Fibroblast of pulmonary artery (primary cell): ENCODE results near the gene IFTAP.

ENCODE experiments used
- DNase-seq: peaks from one replicate; pipeline ENCODE4 v3.0.0-alpha.2; 2010; ENCODE audit warnings: low read depth
- H3K4me3 ChIP-seq: replicated peaks from 2 replicates; pipeline ENCODE4 v1.5.1; 2011; ENCODE audit warnings: low read depth, mild to moderate bottlenecking, control low read depth, low read length, moderate library complexity
- TF ChIP-seq, protein P1 (sequence below): IDR thresholded peaks from 2 replicates; pipeline ENCODE4 v1.5.1; 2011; ENCODE audit warnings: mild to moderate bottlenecking, control low read depth, low read length, inconsistent platforms; ENCODE audit errors: missing control alignments

Gene IFTAP

DNA sequence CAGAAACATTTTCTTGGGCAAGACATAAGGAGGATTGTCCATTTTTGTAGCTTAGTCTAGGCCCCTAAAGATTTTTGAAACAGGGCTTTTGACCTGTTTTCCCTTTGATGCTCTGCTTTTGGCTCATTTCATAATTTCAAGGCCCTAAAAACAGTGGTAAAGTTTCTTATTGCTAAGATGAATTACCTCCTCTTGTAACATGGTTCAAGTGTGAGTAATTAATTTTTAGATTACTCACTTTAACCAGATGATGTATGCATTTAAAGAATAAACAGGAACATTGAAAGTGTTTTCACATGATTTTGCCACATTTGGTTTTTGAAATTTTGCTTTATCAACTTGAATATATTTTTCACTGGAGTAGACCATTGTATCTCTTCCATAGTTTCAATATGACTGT lies 2.6 kb downstream of the IFTAP start:
- TF ChIP-seq, protein P1, sequence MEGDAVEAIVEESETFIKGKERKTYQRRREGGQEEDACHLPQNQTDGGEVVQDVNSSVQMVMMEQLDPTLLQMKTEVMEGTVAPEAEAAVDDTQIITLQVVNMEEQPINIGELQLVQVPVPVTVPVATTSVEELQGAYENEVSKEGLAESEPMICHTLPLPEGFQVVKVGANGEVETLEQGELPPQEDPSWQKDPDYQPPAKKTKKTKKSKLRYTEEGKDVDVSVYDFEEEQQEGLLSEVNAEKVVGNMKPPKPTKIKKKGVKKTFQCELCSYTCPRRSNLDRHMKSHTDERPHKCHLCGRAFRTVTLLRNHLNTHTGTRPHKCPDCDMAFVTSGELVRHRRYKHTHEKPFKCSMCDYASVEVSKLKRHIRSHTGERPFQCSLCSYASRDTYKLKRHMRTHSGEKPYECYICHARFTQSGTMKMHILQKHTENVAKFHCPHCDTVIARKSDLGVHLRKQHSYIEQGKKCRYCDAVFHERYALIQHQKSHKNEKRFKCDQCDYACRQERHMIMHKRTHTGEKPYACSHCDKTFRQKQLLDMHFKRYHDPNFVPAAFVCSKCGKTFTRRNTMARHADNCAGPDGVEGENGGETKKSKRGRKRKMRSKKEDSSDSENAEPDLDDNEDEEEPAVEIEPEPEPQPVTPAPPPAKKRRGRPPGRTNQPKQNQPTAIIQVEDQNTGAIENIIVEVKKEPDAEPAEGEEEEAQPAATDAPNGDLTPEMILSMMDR = no peak
- no peak overlapping the region for H3K4me3 ChIP-seq
- no peak for DNase-seq

DNA sequence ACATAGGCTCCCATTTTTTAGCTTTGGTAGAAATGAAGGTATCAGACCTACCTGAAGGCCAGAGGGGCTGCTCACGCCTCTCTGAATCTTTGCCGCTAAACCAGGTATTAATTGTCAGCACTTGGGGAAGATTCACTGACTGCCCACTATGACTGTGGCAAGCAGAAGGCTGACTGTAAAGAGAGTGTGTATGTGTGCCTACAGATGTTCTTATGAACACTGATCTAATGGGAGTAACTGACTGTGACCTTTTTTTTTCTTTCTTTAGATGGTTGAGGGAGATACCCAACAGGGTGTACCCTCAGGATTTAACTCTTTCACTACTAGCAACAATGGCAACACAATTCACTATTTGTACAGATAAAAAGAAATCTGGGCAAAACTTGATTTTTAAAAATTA lies 3.7 kb downstream of the IFTAP start, which contains the start of gene RAG2:
Gene RAG2 (minus strand): TSS at position 186 of the 400 bp plus-strand sequence. CDS start 4,068 bp downstream, outside the sequence.
- H3K4me3 ChIP-seq = no peak within 1 kb of the TSS
- DNase-seq = no peak
- TF ChIP-seq, protein P1 = no peak

DNA sequence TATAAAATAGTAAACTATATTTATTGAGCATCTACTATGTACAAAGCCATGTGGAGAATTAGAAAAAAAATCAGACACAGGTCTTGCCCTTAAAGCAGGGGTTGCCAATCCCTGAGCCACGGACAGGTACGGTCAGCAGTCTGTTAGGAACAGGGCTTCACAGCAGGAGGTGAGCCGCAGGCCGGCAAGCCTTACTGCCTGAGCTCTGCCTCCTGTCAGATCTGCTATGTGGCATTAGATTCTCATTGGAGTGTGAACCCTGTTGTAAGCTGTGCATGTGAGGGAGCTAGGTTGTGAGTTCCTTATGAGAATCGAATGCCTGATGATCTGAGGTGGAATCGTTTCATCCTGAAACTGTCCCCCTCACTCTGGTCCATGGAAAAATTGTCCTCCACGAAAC lies 5.9 kb downstream of the IFTAP start:
- TF ChIP-seq, protein P1 = no peak
- no peak overlapping the region for H3K4me3 ChIP-seq
- no peak for DNase-seq

DNA sequence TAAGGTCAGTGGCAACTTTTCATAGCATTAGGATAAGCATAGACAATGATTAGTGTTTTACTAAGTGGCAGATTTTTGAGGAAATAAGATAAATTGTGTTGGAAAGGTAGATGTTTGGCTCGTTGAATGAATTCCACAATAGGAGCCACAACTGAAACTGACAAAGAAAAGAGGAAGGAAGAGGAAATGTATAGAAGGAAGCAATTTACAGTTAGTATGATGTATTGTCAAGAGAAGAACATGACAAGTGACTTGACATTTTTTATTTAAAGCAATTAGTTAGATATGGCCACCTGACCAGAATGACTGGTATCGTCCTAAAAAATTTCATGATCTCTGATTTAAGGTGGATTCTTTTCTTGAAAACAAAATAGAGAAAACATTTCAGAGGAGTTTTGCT lies 6.9 kb downstream of the IFTAP start:
- no peak for DNase-seq
- TF ChIP-seq, protein P1 = no peak
- H3K4me3 ChIP-seq = no peak overlapping the region

DNA sequence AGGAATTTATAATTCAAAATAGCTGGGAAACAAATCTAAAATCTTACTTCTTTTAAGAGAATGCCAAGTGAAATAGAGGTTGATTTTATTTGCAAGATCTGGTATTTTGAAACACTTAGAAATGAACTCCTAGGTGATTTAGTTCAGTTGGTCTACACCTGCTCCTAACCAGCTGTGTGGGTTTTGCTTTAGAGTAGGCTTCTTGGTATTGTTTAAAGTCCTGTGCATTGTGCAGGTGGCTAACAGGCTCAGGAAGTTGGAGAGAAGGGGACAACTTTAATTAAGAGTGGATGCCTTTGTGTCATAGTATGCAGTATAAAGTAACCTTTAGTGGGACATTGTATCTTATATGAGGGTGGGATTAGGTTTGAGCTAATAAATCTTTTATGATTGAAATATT lies 7.8 kb downstream of the IFTAP start:
- DNase-seq = no peak
- TF ChIP-seq, protein P1 = no peak
- no peak overlapping the region for H3K4me3 ChIP-seq

DNA sequence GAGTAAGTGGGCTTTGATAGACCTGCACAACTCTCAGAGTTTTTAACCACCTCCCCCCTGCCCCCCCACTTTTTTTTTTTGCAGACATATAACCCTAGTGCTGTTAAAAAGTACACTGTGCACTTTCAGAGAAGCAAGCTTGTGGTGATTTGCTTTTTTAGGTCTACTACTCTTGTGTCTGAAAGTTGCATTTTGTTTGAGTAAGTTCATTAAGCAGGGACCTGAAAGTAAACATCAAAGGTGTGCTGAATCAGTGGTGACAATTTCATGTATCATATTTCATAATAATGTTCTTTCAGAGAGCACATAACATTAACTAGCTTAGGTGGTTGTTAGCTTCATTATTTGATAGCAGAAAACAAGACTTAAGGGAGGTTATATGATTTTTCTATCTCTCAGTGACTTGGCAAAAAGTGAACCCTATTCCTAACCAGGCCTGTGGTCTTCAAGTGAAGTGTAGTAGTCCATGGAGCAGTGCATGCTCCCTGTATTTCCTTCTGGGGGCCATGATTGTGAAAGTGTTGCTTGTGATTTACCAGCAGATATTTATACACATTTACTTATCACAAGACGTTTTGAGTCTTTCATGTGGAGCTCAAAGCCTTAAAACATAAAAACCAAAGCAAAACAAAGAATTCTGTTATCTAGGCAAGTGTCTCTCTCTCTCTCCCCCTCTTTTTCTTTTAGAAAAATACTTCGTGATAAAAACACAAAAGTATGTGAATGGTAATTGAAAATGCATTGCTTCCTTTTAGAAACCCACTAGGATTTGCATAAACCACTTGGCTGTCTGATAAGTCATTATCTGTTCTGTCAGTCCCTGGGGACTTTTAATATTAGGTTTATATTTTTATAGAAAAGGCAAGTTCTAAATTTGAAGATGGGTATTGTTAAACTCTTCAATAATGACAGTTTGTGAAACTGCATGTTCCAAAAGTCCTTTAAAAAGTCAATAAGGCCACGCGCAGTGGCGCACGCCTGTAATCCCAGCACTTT lies 11.2 kb downstream of the IFTAP start:
- H3K4me3 ChIP-seq = no peak overlapping the region
- TF ChIP-seq, protein P1 = no peak
- DNase-seq = no peak
